ENCODE results near the gene GREM2.
A peak's percentile ranks its signal among the peaks of the same experiment; 100 is the strongest.

The GREM2 gene

GRCh38 chr1:240619357-240619756 lies 7.4 kb upstream of the GREM2 start:
- no peaks in the 10 kb centered on the region for H3K27me3 ChIP-seq (ENCODE audit: insufficient read depth, poor library complexity, severe bottlenecking)
- TF ChIP-seq GABPA (IDR thresholded peaks at IDR 0.05; ENCODE audit: low read depth) (no peak), CTCF (IDR thresholded peaks at IDR 0.05; ENCODE audit: insufficient read depth, low read length) (no peak), REST (IDR thresholded peaks at IDR 0.05; ENCODE audit: insufficient replicate concordance, low read depth) (no peak), SPI1 (IDR thresholded peaks at IDR 0.05; ENCODE audit: borderline replicate concordance, low read depth) (no peak), POLR2AphosphoS5 (IDR thresholded peaks at IDR 0.05; ENCODE audit: low read depth) (no peak)
- no peak for DNase-seq (ENCODE audit: low read depth in 1 of 2, low spot score in 1 of 2)
- no peak overlapping the region for H3K4me3 ChIP-seq (replicated peaks; ENCODE audit: insufficient read depth, low read length)
- no peak overlapping the region for H3K27ac ChIP-seq (replicated peaks)

DNA sequence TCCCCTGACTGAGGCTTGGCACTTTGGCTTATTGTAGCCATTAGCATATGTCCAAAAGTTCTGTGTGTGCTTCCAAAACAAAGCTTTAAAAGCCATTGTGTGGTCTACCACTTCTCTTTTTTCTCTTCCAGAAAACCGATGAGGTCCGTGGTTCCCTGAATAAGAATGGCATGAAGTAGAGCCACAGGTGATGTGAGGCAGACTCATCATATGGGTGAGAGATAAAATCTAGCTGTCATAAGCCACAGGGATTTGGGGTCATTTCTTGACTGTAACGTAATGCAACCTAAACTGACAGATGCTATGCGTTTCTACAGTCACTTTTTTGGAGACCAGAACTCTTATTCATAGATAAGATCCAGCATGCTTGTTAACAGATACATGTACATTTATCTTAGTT lies 7.0 kb upstream of the GREM2 start:
- Histone ChIP-seq H3K27me3 (ENCODE audit: insufficient read depth, poor library complexity, severe bottlenecking) (peaks cover 1% of the 10 kb centered on the region), H3K4me3 (replicated peaks; ENCODE audit: insufficient read depth, low read length) (no peak overlapping the region), H3K27ac (replicated peaks) (no peak overlapping the region)
- no peak for TF ChIP-seq REST (IDR thresholded peaks at IDR 0.05; ENCODE audit: insufficient replicate concordance, low read depth)
- peak; percentile 49; the same call in 1 of the 2 replicates for TF ChIP-seq SPI1 (IDR thresholded peaks at IDR 0.05; ENCODE audit: borderline replicate concordance, low read depth)
- peak in 1 of 2 experiments; percentile 21 for DNase-seq (ENCODE audit: low read depth in 1 of 2, low spot score in 1 of 2)

DNA sequence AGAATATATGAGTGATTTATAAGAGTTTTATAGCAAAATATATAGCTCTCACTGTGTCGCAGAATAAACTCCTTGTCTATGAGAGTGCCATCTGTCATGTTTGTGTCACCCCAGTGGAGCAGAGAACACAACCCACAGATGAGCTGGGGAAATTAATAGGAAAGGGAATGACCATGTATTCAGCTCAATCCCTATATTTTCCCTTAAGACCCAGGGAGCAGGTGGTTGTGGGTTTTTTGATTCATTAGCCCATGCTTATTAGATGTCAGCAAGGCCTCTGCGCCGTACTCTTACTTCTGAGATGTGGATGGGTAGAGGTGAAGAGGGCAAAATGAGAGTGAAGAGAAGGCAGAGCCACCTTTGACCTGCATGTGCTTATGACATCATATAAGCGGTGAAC lies 4.1 kb upstream of the GREM2 start:
- Histone ChIP-seq H3K27ac (replicated peaks) (no peak overlapping the region), H3K4me3 (replicated peaks; ENCODE audit: insufficient read depth, low read length) (no peak overlapping the region), H3K27me3 (ENCODE audit: insufficient read depth, poor library complexity, severe bottlenecking) (peaks cover 24% of the 10 kb centered on the region)
- no peak for DNase-seq (ENCODE audit: low read depth in 1 of 2, low spot score in 1 of 2)
- no peak for TF ChIP-seq GABPA (IDR thresholded peaks at IDR 0.05; ENCODE audit: low read depth)
- TF ChIP-seq POLR2AphosphoS5 (IDR thresholded peaks at IDR 0.05; ENCODE audit: low read depth): no peak
- TF ChIP-seq CTCF (IDR thresholded peaks at IDR 0.05; ENCODE audit: insufficient read depth, low read length): no peak
- no peak for TF ChIP-seq SPI1 (IDR thresholded peaks at IDR 0.05; ENCODE audit: borderline replicate concordance, low read depth)
- no peak for TF ChIP-seq REST (IDR thresholded peaks at IDR 0.05; ENCODE audit: insufficient replicate concordance, low read depth)

Measured in HL-60 (cell line).